ENCODE data around the gene KIF24. TPM values are rescaled to one million over a fixed set of nuclear protein-coding genes. Genes with fewer than 3 reads are reported as not detected.
A peak's percentile ranks its signal among the peaks of the same experiment; 100 is the strongest.

The KIF24 gene
- total RNA-seq (2022) (3.9 and 4.4 TPM in 2 replicates), Bru-seq, nascent RNA (percentile 51 among the genes with signal in this experiment), BruChase-seq, experiment 1, labeled RNA remaining after a 2-hour chase (percentile 54 among the genes with signal in this experiment), BruChase-seq, experiment 2, labeled RNA remaining after a 6-hour chase (percentile 47 among the genes with signal in this experiment)
- long read RNA-seq, partial matches to known transcripts: 2 of 2 reads
- long read RNA-seq, other reads (novel, unspliced or antisense): 0 of 2 reads

DNA sequence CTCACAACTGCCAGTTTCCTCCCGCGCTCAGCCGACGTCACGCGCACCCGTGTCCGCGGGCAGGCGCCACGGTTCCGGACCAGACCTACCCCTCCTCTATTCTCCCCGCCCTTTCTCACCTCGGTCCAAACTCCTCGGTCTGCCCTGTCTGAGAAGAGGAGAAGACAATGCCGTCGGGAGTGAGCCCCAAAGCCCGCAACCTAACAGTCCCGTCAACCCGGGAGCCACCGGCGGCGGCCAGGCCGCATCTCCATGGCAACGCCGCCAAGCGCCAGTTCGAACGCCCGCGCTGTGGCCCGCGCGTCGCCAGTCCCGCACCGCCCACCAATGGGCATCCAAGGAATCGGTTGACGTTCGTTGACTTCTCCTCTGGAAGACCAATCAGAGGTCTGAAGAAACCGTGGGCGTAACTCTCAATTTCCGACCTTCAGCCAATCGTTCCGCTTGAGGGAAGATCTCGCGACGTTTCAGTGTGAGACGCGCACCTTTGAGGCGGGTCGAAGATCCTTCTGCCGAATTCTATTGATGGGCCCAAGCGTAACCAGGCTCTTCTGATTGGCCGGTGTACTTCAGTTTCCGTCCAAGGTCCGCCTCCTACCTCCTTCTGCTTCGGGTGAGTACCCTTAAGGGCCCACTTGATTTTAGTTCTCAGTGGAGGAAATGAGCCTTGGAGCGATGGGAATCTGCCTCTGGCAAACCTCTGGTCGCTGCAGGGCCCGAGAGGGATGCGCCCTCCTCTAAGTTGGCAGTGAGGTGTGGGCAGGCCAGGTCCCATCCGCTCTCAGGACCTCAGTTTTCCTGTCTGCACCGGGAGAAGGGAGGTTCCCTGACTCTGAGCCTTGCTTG lies at the start of gene KIF24, which contains the start of gene NUDT2:
TSS of gene KIF24 (minus strand) at position 282 of the 846 bp plus-strand sequence. CDS start 17,922 bp downstream, outside the sequence.
TSS of gene NUDT2 (plus strand) at position 583 of the 846 bp plus-strand sequence. CDS start 9,471 bp downstream, outside the sequence.
- ChIA-PET POLR2A (no interaction called here), CTCF (no interaction called here)
- H3K36me3 ChIP-seq (ENCODE audit: control insufficient read depth, insufficient read depth, low read length): no peaks in the 10 kb centered on the region
- H3K9me3 ChIP-seq: no peaks in the 10 kb centered on the region
- Mint-ChIP-seq H3K27me3 (ENCODE audit: insufficient read depth, unreplicated experiment) (no peaks in the 10 kb centered on the region), H3K36me3 (ENCODE audit: insufficient read depth, unreplicated experiment) (peaks cover 18% of the 10 kb centered on the region), H3K4me3 (ENCODE audit: unreplicated experiment) (peak within 1 kb of the TSS; percentile 83), H3K9me3 (ENCODE audit: unreplicated experiment) (no peaks in the 10 kb centered on the region), H3K27ac (ENCODE audit: unreplicated experiment) (peak within 1 kb of the TSS; percentile 94), H3K4me1 (ENCODE audit: low read depth, unreplicated experiment) (peaks cover 13% of the 10 kb centered on the region)
- H3K4me3 ChIP-seq (ENCODE audit: low read depth, low read length): peak within 1 kb of the TSS; percentile 96
- intact Hi-C loops (cut with micrococcal nuclease; ENCODE audit: unreplicated experiment): loop anchor here (1.0 kb wide), 1 partner anchor 48 kb away; no protein-coding TSS in a partner anchor
- no peak for TF ChIP-seq CTCF (IDR thresholded peaks at IDR 0.05; ENCODE audit: insufficient read depth in 1 of 2, low read depth in 1 of 2, low read length in 1 of 2, severe bottlenecking in 1 of 2, unreplicated experiment in 1 of 2)
- no peaks in the 10 kb centered on the region for H3K27me3 ChIP-seq (replicated peaks; ENCODE audit: control insufficient read depth, insufficient read depth, low read length)
- BruUV-seq (replicated peaks): no TSS peak
- DNase-seq: peak; percentile 98 to 99
- H3K4me1 ChIP-seq: no peaks in the 10 kb centered on the region

GRCh38 chr9:34378376-34379060 lies 49.5 kb upstream of the KIF24 start:
- ChIA-PET POLR2A (no interaction called here), CTCF (interaction anchor here (0.7 to 7.5 kb wide), 6 partner anchors 25 to 213 kb away, joined by 3 to 105 read pairs (median 6); no protein-coding TSS in a partner anchor)
- Histone ChIP-seq H3K36me3 (ENCODE audit: control insufficient read depth, insufficient read depth, low read length) (no peaks in the 10 kb centered on the region), H3K4me3 (ENCODE audit: low read depth, low read length) (no peak overlapping the region), H3K4me1 (peaks cover 29% of the 10 kb centered on the region), H3K9me3 (no peaks in the 10 kb centered on the region), H3K27me3 (replicated peaks; ENCODE audit: control insufficient read depth, insufficient read depth, low read length) (no peaks in the 10 kb centered on the region)
- Mint-ChIP-seq H3K4me1 (ENCODE audit: low read depth, unreplicated experiment) (peaks cover 26% of the 10 kb centered on the region), H3K27me3 (ENCODE audit: insufficient read depth, unreplicated experiment) (no peaks in the 10 kb centered on the region), H3K36me3 (ENCODE audit: insufficient read depth, unreplicated experiment) (peaks cover 12% of the 10 kb centered on the region), H3K4me3 (ENCODE audit: unreplicated experiment) (no peak overlapping the region), H3K27ac (ENCODE audit: unreplicated experiment) (no peak overlapping the region), H3K9me3 (ENCODE audit: unreplicated experiment) (no peaks in the 10 kb centered on the region)
- intact Hi-C loops (cut with micrococcal nuclease; ENCODE audit: unreplicated experiment): loop anchor here (1.0 to 5.0 kb wide), 4 partner anchors 46 to 331 kb away; partner anchors contain the start of gene UBAP2
- BruUV-seq (replicated peaks): no TSS peak
- TF ChIP-seq CTCF (IDR thresholded peaks at IDR 0.05; ENCODE audit: insufficient read depth in 1 of 2, low read depth in 1 of 2, low read length in 1 of 2, severe bottlenecking in 1 of 2, unreplicated experiment in 1 of 2): no peak
- DNase-seq: no peak
